Hypothalamus (tissue), 51 donors: ENCODE measurements around the gene PLEKHG2.
"Not testable (repeated sequence)": the region's sequence is repeated elsewhere in the genome, so short reads cannot be mapped to it uniquely, and the experiment has no call there.

Experiments used
- DNase-seq, 51 donors: peaks; one replicate each; lab custom pipeline; 2025; lab: John Stamatoyannopoulos, UW

PLEKHG2 gene, protein sequence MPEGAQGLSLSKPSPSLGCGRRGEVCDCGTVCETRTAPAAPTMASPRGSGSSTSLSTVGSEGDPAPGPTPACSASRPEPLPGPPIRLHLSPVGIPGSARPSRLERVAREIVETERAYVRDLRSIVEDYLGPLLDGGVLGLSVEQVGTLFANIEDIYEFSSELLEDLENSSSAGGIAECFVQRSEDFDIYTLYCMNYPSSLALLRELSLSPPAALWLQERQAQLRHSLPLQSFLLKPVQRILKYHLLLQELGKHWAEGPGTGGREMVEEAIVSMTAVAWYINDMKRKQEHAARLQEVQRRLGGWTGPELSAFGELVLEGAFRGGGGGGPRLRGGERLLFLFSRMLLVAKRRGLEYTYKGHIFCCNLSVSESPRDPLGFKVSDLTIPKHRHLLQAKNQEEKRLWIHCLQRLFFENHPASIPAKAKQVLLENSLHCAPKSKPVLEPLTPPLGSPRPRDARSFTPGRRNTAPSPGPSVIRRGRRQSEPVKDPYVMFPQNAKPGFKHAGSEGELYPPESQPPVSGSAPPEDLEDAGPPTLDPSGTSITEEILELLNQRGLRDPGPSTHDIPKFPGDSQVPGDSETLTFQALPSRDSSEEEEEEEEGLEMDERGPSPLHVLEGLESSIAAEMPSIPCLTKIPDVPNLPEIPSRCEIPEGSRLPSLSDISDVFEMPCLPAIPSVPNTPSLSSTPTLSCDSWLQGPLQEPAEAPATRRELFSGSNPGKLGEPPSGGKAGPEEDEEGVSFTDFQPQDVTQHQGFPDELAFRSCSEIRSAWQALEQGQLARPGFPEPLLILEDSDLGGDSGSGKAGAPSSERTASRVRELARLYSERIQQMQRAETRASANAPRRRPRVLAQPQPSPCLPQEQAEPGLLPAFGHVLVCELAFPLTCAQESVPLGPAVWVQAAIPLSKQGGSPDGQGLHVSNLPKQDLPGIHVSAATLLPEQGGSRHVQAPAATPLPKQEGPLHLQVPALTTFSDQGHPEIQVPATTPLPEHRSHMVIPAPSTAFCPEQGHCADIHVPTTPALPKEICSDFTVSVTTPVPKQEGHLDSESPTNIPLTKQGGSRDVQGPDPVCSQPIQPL (N-terminal part only)

DNA sequence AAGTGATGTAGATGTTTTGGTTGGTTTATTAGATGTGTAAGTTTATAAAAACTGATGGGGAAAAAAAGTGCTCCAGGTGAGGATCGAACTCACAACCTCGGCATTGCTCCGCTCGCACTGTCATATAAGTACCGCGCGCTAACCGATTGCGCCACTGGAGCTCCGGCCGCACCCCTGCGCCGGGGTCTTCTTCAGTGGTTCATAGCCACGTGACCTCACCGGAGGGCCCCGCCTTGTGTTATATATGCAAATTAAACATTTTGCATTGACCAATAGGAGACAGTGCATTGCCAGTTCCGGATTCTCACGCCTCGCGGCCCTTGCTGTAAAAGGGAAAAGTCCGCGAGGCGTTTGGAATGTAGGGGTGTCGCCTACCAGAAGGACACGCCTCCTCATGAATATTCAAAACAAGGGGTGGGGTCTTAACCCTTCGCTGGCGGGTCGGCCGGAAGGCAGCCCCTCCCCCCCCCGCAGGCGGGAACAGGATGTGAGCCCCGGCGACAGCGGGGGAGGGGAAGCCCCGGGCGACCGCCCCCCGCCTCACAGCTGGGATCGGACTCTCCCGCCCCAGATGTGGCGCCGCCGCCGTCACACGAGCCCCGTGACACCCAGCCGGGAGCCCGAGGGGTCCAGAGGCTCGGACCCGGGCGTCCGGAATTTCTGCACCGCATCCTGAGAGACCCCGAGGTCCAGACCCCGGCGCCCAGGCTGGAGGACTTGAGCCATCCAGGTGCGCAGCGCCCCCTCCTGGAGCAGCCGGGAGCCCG lies at the start of gene PLEKHG2:
Gene PLEKHG2 (plus strand): TSS at position 570 of the 767 bp plus-strand sequence. CDS start 1,418 bp downstream, outside the sequence.
- DNase-seq: peak; percentile 51 to 98 (median 88)

DNA sequence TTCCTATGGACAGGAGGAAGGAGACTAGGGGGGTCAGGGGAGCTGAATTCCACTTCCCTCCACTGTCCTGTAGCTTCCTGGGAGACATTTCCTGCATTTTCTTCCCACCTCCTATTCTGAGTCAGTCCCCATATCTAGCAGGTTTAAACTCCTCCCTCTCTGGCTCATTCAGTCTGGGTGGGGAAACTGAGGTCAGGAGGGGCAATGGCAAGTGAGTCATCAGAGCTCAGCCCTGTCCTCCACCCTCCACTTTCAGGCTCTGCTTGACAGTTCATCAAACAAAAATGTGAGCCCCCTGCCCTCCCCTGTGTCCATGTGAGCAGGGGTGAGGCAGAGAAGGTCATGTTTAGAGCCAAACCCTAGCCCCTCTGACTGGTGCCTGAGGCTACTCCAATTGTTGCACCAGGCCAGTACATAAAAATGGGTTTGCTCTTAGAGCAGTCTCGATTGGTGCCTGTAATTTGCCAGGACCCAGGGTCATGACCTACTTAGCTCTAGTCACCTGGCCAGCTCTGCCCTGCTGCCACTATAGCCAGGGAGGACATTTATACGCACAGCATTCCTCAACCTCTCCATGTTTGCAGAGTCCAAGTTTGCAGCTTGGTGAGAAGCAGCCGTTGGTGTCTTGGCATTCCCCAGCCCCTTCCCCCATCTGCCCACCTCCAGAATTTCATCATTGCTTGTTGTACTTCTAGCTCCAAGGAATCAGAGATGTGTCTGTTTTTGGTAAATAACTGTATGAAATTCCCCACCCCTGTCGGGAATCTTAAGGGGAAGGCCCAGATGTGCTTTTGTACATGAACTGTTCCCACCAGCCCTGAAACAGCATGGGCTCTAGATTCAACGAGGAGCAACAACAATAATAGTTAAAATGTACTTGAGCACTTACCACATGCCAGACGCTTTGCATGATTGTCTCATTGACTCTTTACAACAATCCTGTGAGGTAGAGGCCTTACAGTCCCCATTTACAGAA lies 49.5 kb upstream of the PLEKHG2 start:
- DNase-seq: no peak

DNA sequence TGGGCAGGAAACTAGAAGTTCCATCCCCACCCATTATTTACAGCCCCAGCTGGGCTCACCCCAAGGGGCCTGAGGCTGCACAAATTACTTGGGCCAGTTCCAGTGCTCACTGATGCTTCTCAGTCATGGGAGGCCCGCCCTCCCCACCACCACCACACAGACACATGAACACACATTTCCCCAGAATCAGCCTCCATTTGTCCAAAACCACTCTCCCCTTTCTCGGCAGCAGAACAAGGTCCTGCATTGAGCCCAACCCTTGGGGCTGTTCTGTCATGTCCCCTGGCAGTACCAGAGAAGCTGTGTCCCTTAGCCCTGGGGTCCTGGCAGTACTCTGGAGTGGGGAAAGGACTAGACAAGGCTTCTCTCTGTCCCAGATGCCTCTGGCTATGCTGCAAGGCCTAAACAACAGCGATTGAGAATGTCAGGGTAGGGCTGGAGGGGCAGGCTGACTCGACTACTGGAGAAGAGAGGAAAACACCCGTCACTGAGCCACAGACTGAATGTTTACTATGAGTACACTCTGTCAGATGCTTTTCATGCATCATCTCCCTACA lies 48.5 kb upstream of the PLEKHG2 start:
- peak in 45 of 51 donors; percentile 13 to 93 (median 73) for DNase-seq

DNA sequence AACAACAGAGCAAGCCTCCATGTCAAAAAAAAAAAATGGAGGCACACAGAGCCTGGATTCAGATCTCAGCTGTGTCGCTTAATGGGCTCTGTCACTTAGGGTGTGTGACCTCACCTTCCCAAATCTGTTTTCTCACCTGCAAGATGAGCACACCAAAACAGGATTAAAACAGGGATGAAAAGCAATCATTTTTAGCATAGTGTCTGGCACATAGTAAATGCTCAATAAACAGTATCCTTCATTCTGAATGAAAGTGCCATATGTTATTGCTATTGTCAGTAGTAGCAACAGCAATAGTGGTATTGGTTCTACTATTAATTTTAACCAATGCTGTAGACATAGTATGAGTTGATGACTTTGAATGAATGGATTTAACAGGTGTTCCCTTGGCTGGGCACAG lies 46.9 kb upstream of the PLEKHG2 start:
- DNase-seq: no peak

DNA sequence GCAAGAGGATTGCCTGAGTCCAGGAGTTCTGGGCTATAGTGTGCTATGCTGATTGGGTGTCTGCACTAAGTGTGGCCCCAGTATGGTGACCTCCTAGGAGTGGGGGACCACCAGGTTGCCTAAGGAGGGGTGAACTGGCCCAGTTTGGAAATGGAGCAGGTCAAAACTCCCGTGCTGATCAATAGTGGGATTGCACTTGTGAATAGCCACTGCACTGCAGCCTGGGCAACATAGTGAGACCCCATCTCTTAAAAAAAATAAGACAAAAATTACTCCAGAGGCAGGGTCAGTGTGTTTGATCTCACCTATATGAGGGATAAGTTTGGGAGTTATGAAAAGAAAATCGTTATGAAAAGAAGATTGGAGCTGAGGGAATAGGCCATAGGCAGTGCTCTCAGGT lies 43.3 kb upstream of the PLEKHG2 start:
- no peak for DNase-seq

DNA sequence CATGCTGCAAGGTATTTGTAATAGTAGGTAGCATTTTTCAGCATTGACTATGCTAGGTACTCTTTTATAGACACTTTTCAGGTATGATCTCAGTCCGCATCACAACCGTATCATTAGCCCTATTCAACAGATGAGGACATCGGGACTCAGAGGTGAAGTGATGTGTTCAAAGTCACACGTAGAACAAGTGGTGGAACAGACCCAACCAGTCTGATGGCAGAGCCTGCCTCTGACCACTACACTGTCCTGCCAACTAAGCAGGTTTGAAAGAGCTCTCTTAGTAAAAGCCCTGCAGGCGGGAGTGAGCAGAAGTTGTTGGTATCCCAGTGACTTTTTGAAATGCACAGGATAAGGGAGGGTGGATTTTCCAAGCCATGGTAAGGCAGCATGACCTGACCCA lies 41.7 kb upstream of the PLEKHG2 start:
- no peak for DNase-seq

DNA sequence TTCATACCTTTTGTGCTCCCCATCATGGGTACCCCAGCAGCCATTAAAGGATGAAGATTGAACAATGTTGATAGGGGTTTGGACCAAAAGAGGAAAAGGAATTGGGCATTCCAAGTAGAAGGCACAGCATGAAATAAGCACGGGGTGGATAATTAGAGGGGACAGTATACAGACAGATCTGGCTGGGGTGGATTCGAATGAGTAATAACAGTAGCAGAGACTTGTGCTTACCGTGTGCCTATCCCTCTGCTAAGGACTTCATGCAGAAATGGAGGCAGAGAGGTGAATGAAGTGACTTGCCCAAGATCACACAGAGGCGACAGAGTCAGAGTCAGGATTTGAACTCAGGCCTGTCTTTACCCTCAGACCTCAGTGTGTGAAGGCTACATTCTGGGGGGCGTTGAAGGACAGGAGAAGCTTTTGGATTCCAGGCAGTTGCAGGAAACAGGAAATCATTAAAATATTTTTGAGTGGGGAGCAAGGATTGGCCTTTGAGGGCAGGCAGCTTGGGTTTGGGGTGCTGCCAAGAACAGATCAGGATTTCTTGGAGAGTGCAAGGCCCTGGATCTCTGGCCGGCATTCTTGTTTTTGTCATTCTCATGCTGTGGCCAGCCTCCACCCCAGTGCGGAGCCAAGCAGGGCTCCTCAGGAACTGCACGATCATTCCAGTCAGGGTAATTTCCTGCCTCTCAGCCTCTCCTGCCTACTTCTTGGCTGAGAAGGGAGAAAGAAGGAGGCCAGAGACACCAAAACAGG lies 40.2 kb upstream of the PLEKHG2 start:
- DNase-seq: peak in 36 of 51 donors; percentile 13 to 75 (median 49)

DNA sequence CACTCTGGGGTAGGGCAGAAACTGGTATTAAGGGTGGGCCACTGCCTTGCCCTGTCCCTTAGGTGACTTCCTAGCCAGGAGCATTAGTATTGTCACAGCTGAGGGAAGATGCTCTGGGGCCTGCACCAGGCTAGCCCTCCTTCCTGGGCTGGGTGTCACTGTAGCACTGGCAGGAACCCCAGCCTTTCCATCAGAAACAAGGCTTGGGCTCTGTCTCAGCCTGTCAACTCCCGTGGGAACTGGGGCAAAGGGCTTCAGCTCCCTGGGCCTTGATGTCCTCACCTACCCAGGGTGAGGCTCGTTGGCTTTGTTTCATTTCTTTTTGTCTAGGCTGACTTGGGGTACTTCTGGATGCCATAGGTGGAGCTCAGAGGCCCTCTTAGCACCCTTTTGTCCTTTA lies 39.5 kb upstream of the PLEKHG2 start:
- peak in 7 of 51 donors; percentile 11 to 48 (median 33) for DNase-seq

DNA sequence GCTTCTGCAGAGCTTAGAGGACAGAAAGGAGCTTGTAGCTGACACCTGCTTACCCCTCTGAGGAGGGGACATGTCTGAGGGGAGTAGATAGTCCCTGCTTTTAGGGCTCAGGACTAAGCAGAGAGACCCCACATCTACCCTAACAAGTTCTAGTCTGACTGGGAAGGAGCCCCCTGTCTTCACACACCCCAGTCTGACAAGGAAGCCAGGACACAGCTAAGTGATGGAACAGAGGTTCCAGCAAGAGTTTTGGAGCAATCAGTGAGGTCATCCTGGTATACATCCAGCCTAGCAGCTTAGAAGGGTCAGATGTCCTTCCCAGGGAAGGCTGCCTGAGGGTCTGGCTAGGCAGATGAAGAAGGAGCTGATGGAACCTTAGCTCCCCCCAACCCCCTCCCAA lies 36.5 kb upstream of the PLEKHG2 start:
- DNase-seq: no peak

DNA sequence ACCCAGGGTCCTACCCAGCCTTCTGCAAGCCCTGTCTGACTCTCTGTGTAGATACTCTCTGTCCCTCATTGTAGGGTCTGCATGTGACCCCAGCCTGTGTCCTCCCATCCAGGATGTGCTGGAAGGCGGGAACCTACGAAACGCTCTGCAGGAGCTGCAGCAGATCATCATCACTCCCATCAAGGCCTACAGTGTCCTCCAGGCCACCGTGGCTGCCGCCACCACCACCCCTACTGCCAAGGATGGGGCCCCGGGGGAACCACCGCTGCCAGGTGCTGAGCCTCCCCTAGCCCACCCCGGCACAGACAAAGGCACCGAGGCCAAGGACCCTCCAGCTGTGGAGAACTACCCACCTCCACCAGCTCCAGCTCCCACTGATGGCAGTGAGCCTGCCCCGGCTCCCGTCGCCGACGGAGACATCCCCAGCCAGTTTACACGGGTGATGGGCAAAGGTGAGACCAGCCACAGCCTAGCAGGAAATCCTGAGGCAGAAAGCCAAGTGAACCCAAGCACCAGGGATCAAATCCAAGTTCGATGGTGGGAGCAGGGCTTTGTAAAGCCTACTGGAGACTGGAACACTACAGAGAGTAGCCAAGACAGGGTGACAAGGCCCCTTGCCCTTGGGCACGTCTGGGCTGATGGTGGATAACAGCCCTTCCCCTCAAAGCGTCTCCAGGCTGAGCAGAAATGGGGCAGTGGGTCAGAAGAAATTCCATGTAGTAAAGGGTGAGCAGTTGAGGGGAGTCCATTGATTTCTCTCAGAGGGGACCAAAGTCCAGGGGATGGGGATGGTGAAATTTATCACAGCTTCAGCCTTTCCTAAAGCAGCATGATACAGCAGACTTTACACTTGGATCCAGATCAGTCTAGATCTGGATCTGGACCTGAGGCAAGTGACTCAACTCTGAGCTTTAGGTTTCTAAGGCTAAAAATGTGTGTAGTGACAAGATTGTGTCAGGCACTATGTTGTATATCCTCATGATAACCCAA lies 34.8 kb upstream of the PLEKHG2 start:
- DNase-seq: no peak

DNA sequence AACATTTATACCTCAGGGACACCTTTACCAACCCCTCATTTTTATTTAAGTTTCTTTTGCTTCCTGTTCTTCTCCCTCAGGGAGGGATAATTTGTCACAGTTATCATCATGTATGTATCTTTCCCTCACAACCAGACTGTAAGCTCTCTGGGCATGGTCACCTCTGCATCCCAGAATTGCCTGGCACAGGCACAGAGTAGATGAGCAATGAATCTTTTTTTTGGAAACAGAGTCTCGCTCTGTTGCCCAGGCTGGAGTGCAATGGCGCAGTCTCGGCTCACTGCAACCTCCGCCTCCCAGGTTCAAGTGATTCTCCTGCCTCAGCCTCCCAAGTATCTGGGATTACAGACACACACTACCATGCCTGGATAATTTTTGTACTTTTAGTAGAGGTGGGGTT lies 33.1 kb upstream of the PLEKHG2 start:
- not testable (repeated sequence) for DNase-seq

DNA sequence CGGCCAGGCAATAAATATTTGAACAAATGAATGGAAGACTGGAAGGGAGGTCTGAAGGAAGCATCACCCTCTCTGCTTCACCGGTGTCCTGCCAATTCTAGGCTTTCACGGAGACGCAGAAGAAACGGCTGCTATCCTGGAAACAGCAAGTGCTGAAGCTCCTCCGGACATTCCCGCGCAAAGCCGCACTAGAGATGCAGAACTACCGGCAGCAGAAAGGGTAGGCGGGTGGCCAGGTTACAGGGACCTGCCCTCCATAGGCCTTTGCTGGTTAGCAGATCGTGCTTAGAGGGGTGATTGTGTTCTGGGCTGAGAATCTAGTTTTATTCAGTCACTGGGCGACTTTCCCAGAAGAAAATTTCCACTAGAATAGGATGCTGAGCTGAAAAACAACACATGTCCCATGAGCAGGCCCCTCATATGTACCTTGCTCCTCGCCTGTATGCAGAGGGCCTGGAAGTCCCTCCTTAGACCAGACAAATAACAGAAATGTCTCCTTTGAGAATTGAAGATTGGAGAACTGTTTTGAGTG lies 32.5 kb upstream of the PLEKHG2 start:
- peak in 8 of 51 donors; percentile 8 to 30 (median 16) for DNase-seq

DNA sequence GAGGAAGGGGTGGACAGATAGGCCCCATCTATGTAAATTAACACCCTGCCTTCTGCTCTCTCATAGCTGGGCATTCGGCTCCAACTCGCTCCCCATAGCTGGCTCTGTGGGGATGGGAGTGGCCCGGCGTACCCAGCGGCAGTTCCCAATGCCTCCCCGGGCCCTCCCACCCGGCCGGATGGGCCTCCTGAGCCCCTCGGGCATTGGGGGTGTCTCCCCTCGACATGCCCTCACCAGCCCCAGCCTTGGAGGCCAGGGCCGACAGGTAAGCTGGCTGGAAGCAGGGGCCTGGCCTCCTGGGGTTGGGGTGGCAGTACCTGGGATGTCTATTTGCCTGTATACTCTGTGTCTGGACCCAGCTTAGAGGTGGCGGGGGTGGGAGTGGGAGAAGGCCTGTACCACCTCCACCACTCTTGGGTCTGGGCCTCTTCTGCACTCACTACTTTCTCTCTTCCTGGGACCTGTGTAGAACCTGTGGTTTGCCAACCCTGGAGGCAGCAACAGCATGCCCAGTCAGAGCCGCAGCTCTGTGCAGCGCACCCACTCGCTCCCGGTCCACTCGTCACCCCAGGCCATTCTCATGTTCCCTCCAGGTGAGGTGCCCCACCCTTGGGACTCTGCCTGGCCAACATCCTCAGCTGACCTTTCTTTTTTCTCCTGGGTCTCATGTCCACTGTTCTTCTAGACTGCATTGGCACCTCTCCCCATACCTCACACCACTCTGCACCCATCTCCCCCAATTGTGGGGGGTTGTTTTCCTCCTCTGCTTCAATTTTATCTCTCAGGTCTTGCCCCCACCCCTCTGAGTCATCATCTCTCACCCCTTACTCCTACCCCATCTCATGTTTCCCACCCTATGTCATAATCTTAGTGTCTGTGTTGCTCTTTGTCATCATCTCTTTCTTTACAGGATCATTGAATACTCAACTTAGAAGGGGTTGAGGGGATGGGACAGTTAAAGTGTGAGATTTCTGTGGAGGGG lies 31.7 kb upstream of the PLEKHG2 start:
- no peak for DNase-seq

DNA sequence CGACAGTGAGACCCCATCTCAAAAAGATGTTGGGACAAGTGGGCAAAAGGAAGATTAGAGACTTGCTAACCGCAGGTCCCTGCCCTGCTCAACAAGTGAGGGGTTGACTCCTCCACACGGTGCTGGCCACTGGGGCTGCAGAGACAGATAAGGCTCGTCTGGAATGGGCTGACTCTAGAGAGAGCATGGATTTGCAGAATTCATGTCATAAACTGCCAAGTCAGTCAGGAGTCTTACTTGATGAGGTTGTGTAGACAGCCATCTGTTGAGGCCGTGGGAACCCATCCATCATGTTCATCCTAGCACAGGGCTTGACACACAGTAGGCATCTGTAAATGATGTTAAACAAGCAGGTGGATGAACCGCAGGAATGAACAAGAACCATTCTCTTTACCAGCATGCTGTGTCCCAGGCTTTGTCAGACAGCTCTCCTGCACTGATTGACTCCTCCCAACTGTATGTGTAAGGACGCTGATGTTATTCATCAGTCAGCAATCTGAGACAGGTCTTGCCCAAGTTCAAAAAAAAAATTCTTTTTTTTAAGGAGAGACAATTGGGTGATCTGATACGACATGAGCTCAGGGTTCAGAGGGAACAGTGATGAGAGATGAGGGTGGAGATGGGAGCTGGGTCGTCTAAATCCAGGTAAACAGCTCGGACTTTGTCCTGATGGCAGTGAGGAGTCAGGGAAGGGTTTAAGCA lies 30.4 kb upstream of the PLEKHG2 start:
- DNase-seq: no peak
